Thymus (tissue), 11 donors: ENCODE results near the gene PHLDA1. TPM values are rescaled to one million over a fixed set of nuclear protein-coding genes. Genes with fewer than 3 reads are reported as not detected.

ENCODE experiments used
- DNase-seq, 9 donors: peaks; one replicate each; pipeline ENCODE4 v3.0.0-alpha.2; 2013; ENCODE audit warnings: low spot score in 9 of 9, low read depth in 6 of 9, missing footprints in 1 of 9
- H3K27ac ChIP-seq, 2 donors: one replicate each; pipeline ENCODE4 v1.5.1; 2013; ENCODE audit warnings: control low read depth in 1 of 2, low read depth in 1 of 2, low read length in 1 of 2, mild to moderate bottlenecking in 1 of 2, moderate library complexity in 1 of 2
- H3K27me3 ChIP-seq, 2 donors: one replicate each; pipeline ENCODE4 v1.5.1; 2013; ENCODE audit warnings: low read length in 1 of 2; ENCODE audit not compliant: control insufficient read depth in 2 of 2, insufficient read depth in 1 of 2
- H3K36me3 ChIP-seq, 2 donors: one replicate each; pipeline ENCODE4 v1.5.1; 2013; ENCODE audit warnings: low read length in 1 of 2, mild to moderate bottlenecking in 1 of 2, moderate library complexity in 1 of 2; ENCODE audit not compliant: control insufficient read depth in 2 of 2, insufficient read depth in 2 of 2
- H3K4me1 ChIP-seq, 2 donors: one replicate each; pipeline ENCODE4 v1.5.1; 2013; ENCODE audit warnings: low read length in 2 of 2; ENCODE audit not compliant: control insufficient read depth in 2 of 2, insufficient read depth in 2 of 2
- H3K4me3 ChIP-seq, 2 donors: one replicate each; pipeline ENCODE4 v1.5.1; 2013; ENCODE audit warnings: low read length in 2 of 2, control low read depth in 1 of 2, mild to moderate bottlenecking in 1 of 2
- H3K9me3 ChIP-seq, 2 donors: one replicate each; pipeline ENCODE4 v1.5.1; 2013; ENCODE audit warnings: low read length in 1 of 2, mild to moderate bottlenecking in 1 of 2; ENCODE audit not compliant: control insufficient read depth in 2 of 2, insufficient read depth in 1 of 2
- WGBS: extraction: QIAGEN DNeasy Blood & Tissue Kit; methylation state at CpG from one replicate; pipeline ENCODE4 v1.1.7; 2013; 5-methylcytosine and 5-hydroxymethylcytosine counted together
- polyA plus RNA-seq: library from polyadenylated mRNA; stranded (reverse); fragments of 200-250 nt; gene quantifications from one replicate; pipeline ENCODE4 v1.2.3, GENCODE V29; 2013
- total RNA-seq: library from RNA; stranded (reverse); fragments of 120-200 nt; gene quantifications from one replicate; pipeline ENCODE4 v1.2.4, GENCODE V29; 2013
- donor health status: healthy.

PHLDA1 gene
- total and polyA plus RNA-seq, 2 donors, result 7.1 to 8.3 TPM

DNA sequence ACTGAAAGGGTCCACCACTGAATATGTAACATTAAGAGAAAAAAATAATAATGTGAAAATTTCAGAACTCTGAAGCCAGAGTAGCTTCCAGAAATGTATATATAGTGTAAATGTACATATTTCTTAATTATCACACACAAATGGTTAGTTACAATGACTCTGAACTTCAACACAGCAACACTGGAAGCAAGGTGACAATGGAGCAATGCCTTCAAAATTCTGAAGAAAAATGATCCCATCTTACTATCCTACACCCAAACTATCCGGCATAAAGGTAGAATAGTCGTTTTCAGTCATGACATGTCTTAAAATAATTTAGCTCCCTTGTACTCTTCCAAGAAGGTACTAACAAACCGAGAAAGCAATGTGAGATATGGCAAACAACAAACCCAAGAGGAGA, 41.0 kb upstream of the PHLDA1 start:
- Histone ChIP-seq H3K36me3 (peaks cover 0 to 30% of the 10 kb centered on the region in 2 donors), H3K4me3 (no peak overlapping the region), H3K4me1 (no peaks in the 10 kb centered on the region), H3K9me3 (no peaks in the 10 kb centered on the region), H3K27ac (no peak overlapping the region), H3K27me3 (no peaks in the 10 kb centered on the region)
- 98% methylated on average over 3 of the region's 3 CpGs for WGBS
- no peak for DNase-seq

DNA sequence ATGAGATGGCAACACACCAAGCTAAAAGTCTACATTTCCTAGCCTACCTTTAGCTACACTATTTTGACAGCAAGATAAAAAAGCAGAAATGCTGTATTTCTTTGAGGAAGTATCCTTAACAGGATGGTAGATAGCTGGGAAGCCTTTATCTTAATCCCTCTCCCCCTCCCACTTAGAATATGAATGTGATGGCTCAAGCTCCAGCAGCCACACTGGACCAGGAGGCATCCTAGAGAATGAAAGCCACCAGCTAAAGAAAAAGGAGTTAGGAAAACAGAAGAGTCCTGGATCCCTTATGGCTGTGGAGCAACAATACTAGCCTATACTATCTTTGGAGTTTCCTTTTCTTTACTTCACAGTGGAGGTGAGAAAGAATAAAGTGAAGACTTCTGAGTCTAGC, 37.8 kb upstream of the PHLDA1 start:
- peaks cover 0 to 48% of the 10 kb centered on the region in 2 donors for H3K36me3 ChIP-seq
- H3K4me3 ChIP-seq, result no peak overlapping the region
- no peaks in the 10 kb centered on the region for H3K4me1 ChIP-seq
- no peaks in the 10 kb centered on the region for H3K27me3 ChIP-seq
- H3K27ac ChIP-seq, result no peak overlapping the region
- H3K9me3 ChIP-seq, result no peaks in the 10 kb centered on the region
- DNase-seq, result no peak

GRCh38 chr12:76065917-76066316, 34.3 kb upstream of the PHLDA1 start:
- H3K9me3 ChIP-seq, result no peaks in the 10 kb centered on the region
- H3K4me1 ChIP-seq, result no peaks in the 10 kb centered on the region
- no peak overlapping the region for H3K4me3 ChIP-seq
- no peak for DNase-seq
- no peak overlapping the region for H3K27ac ChIP-seq
- no peaks in the 10 kb centered on the region for H3K27me3 ChIP-seq
- 98% methylated on average over 3 of the region's 3 CpGs for WGBS
- H3K36me3 ChIP-seq, result peaks cover 8 to 53% of the 10 kb centered on the region in 2 donors

DNA sequence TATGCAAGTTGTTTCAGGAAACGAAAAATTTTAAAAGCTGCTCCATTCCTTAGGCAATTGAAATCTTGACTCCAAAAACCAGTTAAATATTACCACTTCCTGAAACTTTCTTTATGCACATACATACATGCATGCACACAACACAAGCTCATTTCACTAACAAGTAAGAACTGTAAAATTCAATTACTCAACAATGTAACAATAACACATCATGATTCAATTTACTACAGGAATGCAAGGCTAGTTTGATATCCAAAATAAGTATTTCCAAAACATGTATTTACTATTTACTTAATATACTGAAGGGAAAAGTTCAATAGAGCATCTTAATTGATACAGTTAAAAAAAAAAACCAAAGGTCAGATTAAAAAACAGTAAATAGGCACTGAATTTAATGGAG, 33.3 kb upstream of the PHLDA1 start:
- no peak for DNase-seq
- WGBS, result 96% methylated on average over 1 of the region's 1 CpG

GRCh38 chr12:76060111-76060510, 28.5 kb upstream of the PHLDA1 start:
- H3K4me3 ChIP-seq, result no peak overlapping the region
- no peak overlapping the region for H3K27ac ChIP-seq
- no peaks in the 10 kb centered on the region for H3K4me1 ChIP-seq
- peaks cover 15 to 64% of the 10 kb centered on the region in 2 donors for H3K36me3 ChIP-seq
- H3K9me3 ChIP-seq, result no peaks in the 10 kb centered on the region
- WGBS, result 49% methylated on average over 2 of the region's 2 CpGs
- no peak for DNase-seq
- H3K27me3 ChIP-seq, result no peaks in the 10 kb centered on the region

More for the DNA sequence above, 33.3 kb upstream of the PHLDA1 start:
- H3K27ac ChIP-seq, result no peak overlapping the region
- H3K4me3 ChIP-seq, result no peak overlapping the region
- H3K36me3 ChIP-seq, result peaks cover 10 to 52% of the 10 kb centered on the region in 2 donors
- no peaks in the 10 kb centered on the region for H3K27me3 ChIP-seq
- H3K9me3 ChIP-seq, result no peaks in the 10 kb centered on the region
- H3K4me1 ChIP-seq, result no peaks in the 10 kb centered on the region

- DNase-seq, result no peak
- Histone ChIP-seq H3K9me3 (no peaks in the 10 kb centered on the region), H3K27ac (no peak overlapping the region), H3K36me3 (peaks cover 10 to 80% of the 10 kb centered on the region in 2 donors), H3K27me3 (no peaks in the 10 kb centered on the region), H3K4me3 (no peak overlapping the region), H3K4me1 (no peaks in the 10 kb centered on the region)
- 96% methylated on average over 7 of the region's 7 CpGs for WGBS
These were observed 25.8 kb upstream of the PHLDA1 start for GRCh38 chr12:76057326-76057725.

DNA sequence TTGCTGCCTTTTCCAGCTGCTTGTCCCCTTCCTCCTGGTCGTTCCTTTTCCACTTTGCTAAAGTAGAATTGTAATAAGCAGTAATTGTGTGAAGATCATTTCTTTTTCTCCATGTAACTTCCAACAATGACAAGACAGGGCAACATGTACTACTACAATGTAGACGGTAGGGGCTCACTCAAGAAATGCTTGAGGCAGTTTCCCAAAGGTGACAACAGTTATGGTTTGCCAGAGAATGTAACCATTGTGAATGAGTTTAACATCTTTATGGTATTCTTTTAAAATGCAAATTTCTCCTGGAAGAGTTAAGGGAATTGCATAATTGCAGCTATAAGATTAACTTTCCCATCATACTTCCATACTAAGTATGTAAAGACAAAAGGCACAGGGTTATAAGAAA, 23.8 kb upstream of the PHLDA1 start:
- no peaks in the 10 kb centered on the region for H3K27me3 ChIP-seq
- H3K9me3 ChIP-seq, result no peaks in the 10 kb centered on the region
- H3K36me3 ChIP-seq, result peaks cover 7 to 72% of the 10 kb centered on the region in 2 donors
- no peaks in the 10 kb centered on the region for H3K4me1 ChIP-seq
- no peak overlapping the region for H3K27ac ChIP-seq
- DNase-seq, result no peak
- no peak overlapping the region for H3K4me3 ChIP-seq
- 97% methylated on average over 2 of the region's 2 CpGs for WGBS

DNA sequence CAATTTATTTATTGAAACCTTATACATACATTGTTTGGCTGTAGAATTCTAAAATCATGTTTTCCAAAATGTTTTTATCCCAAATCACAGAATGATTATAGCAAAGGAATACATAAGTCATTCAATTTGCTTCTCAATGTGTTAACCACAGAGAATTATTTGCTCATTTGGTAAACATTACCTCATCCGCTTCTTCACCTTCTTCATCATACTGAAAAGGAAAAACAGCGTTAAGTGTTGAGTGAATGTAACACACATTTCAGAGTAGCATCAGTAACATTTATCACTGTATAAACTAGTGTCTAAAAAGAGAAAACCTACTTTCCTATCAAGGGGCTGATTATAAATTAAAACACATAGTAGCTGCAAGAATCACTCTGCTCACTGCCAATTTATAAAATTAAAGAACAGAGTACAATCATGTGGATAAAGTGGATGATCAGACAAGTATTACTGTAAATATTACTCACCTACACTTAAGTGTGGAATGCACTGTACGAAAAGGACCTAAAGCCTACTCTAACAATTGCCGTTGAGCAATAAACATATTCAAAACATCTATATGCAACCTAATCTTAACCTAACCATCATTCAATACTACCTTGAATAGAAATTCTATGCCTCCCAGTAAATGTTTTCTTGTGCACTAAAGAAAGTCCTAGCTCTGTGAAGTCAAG, 18.1 kb upstream of the PHLDA1 start:
- H3K4me1 ChIP-seq, result no peaks in the 10 kb centered on the region
- WGBS, result 97% methylated on average over 4 of the region's 4 CpGs
- peaks cover 3 to 51% of the 10 kb centered on the region in 2 donors for H3K36me3 ChIP-seq
- no peak overlapping the region for H3K27ac ChIP-seq
- no peak overlapping the region for H3K4me3 ChIP-seq
- DNase-seq, result no peak
- H3K27me3 ChIP-seq, result no peaks in the 10 kb centered on the region
- no peaks in the 10 kb centered on the region for H3K9me3 ChIP-seq

- no peaks in the 10 kb centered on the region for H3K9me3 ChIP-seq
- H3K4me3 ChIP-seq, result no peak overlapping the region
- no peaks in the 10 kb centered on the region for H3K27me3 ChIP-seq
- 98% methylated on average over 2 of the region's 2 CpGs for WGBS
- no peaks in the 10 kb centered on the region for H3K4me1 ChIP-seq
- no peak overlapping the region for H3K27ac ChIP-seq
- DNase-seq, result no peak
- H3K36me3 ChIP-seq, result peaks cover 3 to 46% of the 10 kb centered on the region in 2 donors
These were observed 16.2 kb upstream of the PHLDA1 start for GRCh38 chr12:76047742-76048141.
